ENCODE data around the gene MCC.

Gene MCC

GRCh38 chr5:113029614-113030013 is 458.6 kb downstream of the MCC start:
- peak; percentile 45 for DNase-seq (ENCODE audit: low spot score)

- no peak for DNase-seq (ENCODE audit: low spot score)
Measured at GRCh38 chr5:113027431-113027830, 460.8 kb downstream of the MCC start.

DNA sequence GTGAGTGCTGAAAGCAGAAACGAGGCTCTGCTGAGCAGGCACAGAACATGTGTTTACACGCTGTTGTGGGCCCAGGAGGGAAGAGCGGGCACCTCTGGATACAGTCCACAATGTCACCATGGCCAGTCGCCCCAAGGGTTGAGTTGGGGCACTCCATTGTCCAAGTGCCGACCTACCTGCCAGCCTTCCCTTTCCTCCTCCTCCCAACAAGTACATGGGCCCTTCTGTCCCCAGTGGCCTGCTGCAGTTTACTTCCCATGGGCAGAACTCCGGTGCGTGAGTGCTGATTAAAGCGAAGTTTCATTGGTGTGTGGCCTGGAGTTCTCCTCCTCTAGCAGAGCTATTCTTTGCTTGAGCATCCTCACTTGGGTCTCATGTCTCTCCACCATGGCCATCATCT is 461.2 kb downstream of the MCC start:
- DNase-seq (ENCODE audit: low spot score) = no peak

GRCh38 chr5:113026211-113026610 is 462.0 kb downstream of the MCC start:
- DNase-seq (ENCODE audit: low spot score) = no peak

GRCh38 chr5:113025596-113025995 is 462.7 kb downstream of the MCC start:
- no peak for DNase-seq (ENCODE audit: low spot score)

GRCh38 chr5:113024076-113024697 is 464.1 kb downstream of the MCC start:
- DNase-seq (ENCODE audit: low spot score) = no peak

DNA sequence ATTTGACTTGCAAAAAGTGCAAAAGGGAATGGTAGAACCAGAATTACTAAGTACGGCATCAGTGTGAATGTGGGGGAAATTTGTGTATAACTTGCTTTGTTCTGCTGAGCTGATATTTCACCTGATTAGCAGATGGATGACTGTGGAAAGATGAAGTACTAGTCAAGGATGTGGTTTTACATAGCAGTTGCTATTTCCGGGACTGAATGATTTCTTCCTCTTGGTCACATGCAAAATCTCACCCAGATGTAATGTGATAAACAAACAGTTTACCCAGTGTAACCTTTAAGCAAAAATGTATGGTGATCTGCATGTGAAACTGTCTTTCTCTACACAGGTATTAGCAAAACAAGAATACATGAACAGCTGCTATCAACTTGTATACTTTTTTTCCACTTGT is 465.6 kb downstream of the MCC start:
- DNase-seq (ENCODE audit: low spot score) = no peak

DNA sequence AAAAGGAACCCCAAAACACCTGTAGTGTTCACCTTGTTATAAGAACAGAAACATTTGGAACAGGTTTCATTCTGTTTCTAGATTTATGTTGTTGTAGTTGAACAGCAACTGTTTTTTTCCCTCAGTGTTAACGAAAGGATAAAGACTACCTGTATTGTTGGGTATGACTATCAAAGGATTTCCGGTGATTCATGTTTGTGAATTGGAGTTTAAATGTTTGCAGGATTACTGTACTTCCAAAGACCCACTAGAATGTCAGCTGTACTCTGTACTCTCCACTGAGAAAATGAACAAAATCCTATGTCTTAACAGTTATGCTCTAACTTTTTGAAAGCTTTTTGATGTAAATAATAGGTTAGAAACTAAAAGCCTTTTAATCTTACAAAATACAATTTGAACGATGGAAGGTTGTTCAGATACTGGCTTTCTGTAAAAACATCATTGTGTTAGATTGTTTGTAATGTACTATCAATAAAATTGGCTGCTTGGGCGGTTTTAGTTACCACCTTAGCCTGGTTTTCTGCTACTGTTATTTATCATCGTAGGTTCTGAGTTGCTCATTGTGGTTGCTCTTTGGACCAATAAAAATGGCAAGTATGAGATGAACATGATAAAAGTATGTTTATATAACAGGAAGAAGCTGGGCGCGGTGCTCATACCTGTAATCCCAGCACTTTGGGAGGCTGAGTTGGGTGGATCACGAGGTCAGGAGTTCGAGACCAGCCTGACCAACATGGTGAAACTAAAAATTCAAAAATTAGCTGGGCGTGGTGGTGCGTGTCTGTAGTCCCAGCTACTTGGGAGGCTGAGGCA is 467.6 kb downstream of the MCC start:
- DNase-seq (ENCODE audit: low spot score) = no peak

DNA sequence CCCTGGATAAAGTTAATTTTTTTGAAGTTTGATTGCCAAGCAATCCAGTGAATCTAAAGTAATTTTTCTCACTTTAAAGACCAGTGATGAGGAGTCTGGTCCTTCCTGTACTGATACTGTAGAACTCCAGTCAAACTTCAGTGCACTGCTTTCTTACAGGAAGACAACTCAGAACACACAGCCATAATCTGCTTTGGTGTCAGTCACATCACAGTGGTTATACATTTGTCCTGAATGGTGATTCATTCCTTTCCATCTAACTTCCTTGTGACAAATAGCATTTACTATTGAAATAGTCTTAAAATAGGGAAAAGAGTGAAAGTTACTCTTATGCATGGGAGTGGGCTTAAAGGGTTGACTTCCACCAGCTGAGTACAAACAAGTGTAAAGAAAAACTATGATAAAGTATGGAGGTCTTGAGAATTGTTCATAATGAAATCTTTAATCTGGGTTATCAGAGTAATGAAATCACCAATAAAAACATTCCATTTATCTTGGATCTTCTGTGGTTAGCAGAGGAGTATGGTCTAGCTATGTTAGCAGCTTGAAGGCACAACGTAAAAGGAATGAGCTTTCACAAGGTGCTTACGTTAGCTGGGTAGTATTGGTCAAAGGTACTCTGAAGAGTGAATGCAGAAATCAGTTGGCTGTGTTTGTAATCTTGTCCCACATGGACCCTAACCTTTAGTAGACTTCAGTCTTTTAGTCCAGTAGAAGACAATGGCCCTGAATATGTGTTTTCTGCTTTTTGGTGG is 470.2 kb downstream of the MCC start:
- DNase-seq (ENCODE audit: low spot score) = no peak

- DNase-seq (ENCODE audit: low spot score) = no peak
Measured at GRCh38 chr5:113005454-113005853, 482.8 kb downstream of the MCC start.

- no peak for DNase-seq (ENCODE audit: low spot score)
Measured at GRCh38 chr5:113003763-113004162, 484.5 kb downstream of the MCC start.

DNA sequence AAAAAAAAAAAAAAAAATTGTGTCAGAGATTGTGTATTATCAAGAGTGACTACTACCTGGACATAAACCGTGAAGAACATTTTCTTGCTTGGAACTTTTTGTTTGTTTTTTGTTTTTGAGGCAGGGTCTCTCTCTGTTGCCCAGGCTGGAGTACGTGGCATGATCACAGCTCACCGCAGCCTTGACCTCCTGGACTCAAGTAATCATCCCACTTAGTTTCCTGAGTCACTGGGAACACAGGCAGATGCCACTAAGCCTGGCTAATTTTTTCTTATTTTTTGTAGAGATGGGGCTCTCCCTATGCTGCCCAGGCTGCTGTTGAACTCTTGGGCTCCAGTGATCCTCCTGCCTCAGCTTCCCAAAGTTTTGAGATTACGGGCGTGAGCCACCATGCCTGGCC is 485.8 kb downstream of the MCC start:
- DNase-seq (ENCODE audit: low spot score) = no peak

DNA sequence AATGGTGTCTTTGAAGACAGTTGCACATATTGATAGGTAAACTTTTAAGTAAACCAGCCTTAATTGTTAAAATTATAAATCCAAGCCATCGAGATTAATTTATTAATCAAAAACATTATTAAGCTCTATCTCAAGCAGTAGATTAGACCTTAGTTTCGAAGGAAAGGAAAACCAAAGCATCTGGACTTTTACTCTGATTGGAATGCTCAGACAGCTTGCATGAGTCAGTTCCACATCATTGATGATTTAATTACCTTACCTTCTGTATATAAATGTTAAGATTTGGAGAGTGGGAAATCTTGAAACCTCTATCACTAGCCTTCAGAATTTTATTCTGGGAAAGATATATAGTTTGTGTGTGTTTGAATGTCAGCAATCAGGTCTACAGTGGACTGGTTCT is 487.8 kb downstream of the MCC start:
- DNase-seq (ENCODE audit: low spot score) = no peak

DNA sequence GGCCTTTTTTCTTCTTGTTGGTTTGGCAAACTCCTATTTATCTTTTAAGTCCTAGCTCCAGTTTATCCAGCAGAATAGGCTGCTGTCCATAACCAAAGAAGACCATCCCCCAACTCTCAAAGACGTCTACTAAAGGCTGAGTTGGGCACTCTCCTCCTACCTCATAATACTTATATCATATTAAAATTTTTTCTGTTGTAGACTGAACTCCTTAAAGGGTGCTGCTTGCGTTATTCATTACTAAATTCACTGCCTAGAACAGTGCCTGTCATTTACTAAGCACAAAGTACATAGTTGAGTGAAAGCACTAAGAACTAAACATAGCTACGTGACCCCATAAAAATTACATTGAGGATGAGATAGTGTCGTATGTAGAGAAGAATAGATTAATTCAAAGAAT is 490.0 kb downstream of the MCC start:
- DNase-seq (ENCODE audit: low spot score) = no peak

DNA sequence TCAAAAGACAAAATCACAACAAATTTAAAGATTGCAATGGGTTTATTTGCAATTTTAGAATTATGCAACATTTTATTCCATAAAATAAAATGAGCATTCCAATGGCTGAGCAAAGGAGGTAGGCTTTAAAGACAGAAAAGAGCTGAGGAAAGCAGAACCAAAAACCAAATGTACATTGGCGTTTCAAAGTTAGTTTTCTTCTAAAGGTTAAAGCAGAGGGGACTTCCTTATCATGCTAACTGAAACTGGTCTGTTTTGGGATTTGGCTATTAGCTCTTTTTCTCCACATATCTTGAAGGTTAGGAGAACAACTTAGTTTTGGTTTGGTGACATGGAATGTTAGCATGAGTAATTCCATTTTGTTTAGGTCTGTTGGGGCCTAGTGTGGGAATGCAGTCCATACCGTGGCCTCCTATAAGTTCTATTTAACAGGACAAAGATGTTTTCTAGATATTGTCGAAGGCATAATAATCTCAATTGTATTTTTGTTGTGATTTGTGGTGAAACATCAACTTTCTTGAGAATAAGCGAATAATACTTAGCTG is 491.4 kb downstream of the MCC start:
- no peak for DNase-seq (ENCODE audit: low spot score)

GRCh38 chr5:112995764-112996618 is 492.3 kb downstream of the MCC start:
- peak; percentile 78 for DNase-seq (ENCODE audit: low spot score)

GRCh38 chr5:112986224-112986623 is 502.0 kb downstream of the MCC start:
- DNase-seq (ENCODE audit: low spot score) = no peak

- DNase-seq (ENCODE audit: low spot score) = no peak
Measured at GRCh38 chr5:112983363-112983762, 504.9 kb downstream of the MCC start.

DNA sequence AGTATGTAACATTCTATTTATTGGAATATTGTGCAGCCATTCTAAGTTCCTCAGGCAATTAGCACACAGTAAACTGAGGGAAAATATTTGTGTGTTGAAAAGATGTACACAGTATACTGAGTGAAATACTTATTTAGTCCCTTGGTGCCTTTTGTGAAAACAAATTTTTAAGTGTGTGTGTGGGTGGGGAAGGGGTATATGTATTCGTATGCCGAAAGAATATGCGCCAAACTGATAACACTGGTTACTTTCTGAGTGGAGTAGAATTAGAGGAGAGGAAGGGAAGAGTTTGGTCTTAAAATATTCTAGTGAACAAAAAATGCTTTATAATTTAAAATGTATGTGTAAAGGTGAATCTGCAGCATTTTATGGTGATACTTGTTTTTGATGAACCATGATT is 508.5 kb downstream of the MCC start:
- no peak for DNase-seq (ENCODE audit: low spot score)

DNA sequence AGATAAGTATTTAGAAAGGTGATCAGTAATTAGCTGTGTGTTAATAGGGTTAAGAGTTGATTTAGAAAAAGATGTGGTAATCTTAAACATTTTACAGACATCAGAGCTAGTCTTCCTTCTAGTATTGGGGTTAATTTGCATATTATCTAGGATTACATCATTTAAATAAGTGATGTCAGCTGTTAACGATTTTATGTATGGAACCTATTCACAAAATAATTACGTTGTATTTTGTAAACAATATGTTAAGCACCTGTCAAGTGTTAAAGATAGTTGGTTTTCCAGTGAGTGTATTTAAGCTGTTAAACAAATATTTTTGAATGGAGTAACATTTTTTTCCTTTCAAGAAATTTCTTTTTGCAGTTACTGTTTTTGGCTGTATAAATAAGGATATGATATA is 509.4 kb downstream of the MCC start:
- DNase-seq (ENCODE audit: low spot score) = no peak

DNA sequence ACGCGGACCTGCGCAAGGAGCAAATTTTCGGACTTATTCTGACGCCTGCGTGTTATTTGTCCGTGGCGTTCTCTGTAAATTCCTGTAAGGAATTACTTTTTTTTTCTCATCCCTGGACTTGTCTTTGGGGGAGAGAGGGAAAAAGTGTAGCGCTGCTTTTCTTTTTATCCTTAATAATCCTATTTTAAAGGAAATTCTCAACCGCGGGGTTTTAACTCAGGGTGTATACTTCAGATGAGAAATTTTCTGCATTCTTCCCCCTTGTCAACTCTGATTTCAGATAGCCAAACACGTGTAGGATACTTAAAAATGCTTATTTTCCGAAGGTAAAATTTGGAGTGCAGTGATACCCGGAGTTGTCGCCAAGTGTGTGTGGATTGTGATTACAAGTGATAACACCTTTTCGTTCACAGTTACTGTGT is 510.8 kb downstream of the MCC start:
- DNase-seq (ENCODE audit: low spot score) = no peak

Measured in AG20443 (cell line).